K562 (cell line): Measurements from ENCODE around the gene ABHD16B. TPM values are rescaled to one million over a fixed set of nuclear protein-coding genes. Genes with fewer than 3 reads are reported as not detected.

ENCODE experiments used
- ARID1B ChIP-seq: fragments of 450-650 bp; IDR thresholded peaks from 2 replicates; pipeline ENCODE4 v1.6.1; 2016; ENCODE audit warnings: antibody characterized with exemption, mild to moderate bottlenecking, inconsistent platforms
- BCL6 ChIP-seq: fragments of 250-450 bp; sonication (Bioruptor Pico); IDR thresholded peaks from 2 replicates; pipeline ENCODE4 v1.4.0; 2020
- BDP1 ChIP-seq: IDR thresholded peaks from 3 replicates; pipeline ENCODE4 v1.6.1; 2011; ENCODE audit not compliant: insufficient read length, insufficient read depth
- BRF2 ChIP-seq: IDR thresholded peaks from 3 replicates; pipeline ENCODE4 v1.6.1; 2011; ENCODE audit warnings: borderline replicate concordance, mild to moderate bottlenecking; ENCODE audit not compliant: insufficient read length, insufficient read depth
- CEBPG ChIP-seq, 3 experiments: fragments of 200-800 bp in 1 of 3; sonication (Bioruptor generic) in 1 of 3; sonication (generic) in 1 of 3; formaldehyde crosslinking in 1 of 3; IDR thresholded peaks in 2 of 3; conservative IDR thresholded peaks in 1 of 3; 2 replicates each; pipeline versions ENCODE4 v1.6.1 to v1.8.0; 2016 to 2022; ENCODE audit warnings: missing compliant biosample characterization in 2 of 3, missing genetic modification characterization in 2 of 3, mild to moderate bottlenecking in 1 of 3, missing genetic modification reagents in 1 of 3
- ELK1 ChIP-seq: sonication (generic); formaldehyde crosslinking; IDR thresholded peaks from 2 replicates; pipeline ENCODE4 v1.8.1; 2022; ENCODE audit warnings: missing genetic modification reagents
- HDAC1 ChIP-seq, 2 experiments: fragments of 450-650 bp; IDR thresholded peaks; 2 replicates each; pipeline ENCODE4 v1.6.1; 2016 to 2017; ENCODE audit warnings: inconsistent platforms in 1 of 2, mild to moderate bottlenecking in 1 of 2, moderate library complexity in 1 of 2
- HDAC3 ChIP-seq: fragments of 450-650 bp; IDR thresholded peaks from 2 replicates; pipeline ENCODE4 v1.6.1; 2018; ENCODE audit warnings: borderline replicate concordance, mild to moderate bottlenecking, moderate library complexity; ENCODE audit not compliant: partially characterized antibody
- NFATC3 ChIP-seq: fragments of 450-650 bp; IDR thresholded peaks from 2 replicates; pipeline ENCODE4 v1.6.1; 2017; ENCODE audit warnings: mild to moderate bottlenecking
- PHF21A ChIP-seq: fragments of 450-650 bp; IDR thresholded peaks from 2 replicates; pipeline ENCODE4 v1.6.1; 2017; ENCODE audit warnings: low read depth, borderline replicate concordance
- POLR2H ChIP-seq: IDR thresholded peaks from 2 replicates; pipeline ENCODE4 v1.6.1; 2016; ENCODE audit warnings: missing genetic modification characterization, low read depth, mild to moderate bottlenecking, control low read depth, missing compliant biosample characterization, moderate library complexity
- PPARD ChIP-seq: fragments of 250-450 bp; sonication (Bioruptor Pico); IDR thresholded peaks from 2 replicates; pipeline ENCODE4 v1.8.0; 2022; ENCODE audit warnings: inconsistent platforms, mild to moderate bottlenecking, moderate library complexity
- PRDM10 ChIP-seq: fragments of 450-650 bp; IDR thresholded peaks from 2 replicates; pipeline ENCODE4 v1.6.1; 2018; ENCODE audit not compliant: partially characterized antibody
- PREB ChIP-seq: sonication (generic); formaldehyde crosslinking; IDR thresholded peaks from 2 replicates; pipeline ENCODE4 v1.8.1; 2023; ENCODE audit warnings: mild to moderate bottlenecking, missing genetic modification reagents
- RAD21 ChIP-seq, 2 experiments: fragments of 250-450 bp in 1 of 2; fragments of 450-650 bp in 1 of 2; sonication (Bioruptor Pico) in 1 of 2; formaldehyde crosslinking in 1 of 2; IDR thresholded peaks in 1 of 2; conservative IDR thresholded peaks in 1 of 2; 2 replicates each; pipeline versions ENCODE4 v1.4.0 to v1.8.0; 2020 to 2022; ENCODE audit warnings: mild to moderate bottlenecking in 2 of 2, moderate library complexity in 1 of 2
- SMARCB1 ChIP-seq: IDR thresholded peaks from 2 replicates; pipeline ENCODE4 v1.6.1; 2011; ENCODE audit warnings: improper control_type of control experiment, low read depth; ENCODE audit not compliant: insufficient read length
- SP2 ChIP-seq: IDR thresholded peaks from 2 replicates; pipeline ENCODE4 v1.6.1; 2011; ENCODE audit warnings: mild to moderate bottlenecking, low read depth, low read length, moderate library complexity; ENCODE audit not compliant: poor library complexity, severe bottlenecking; ENCODE audit errors: extremely low read depth
- TARDBP ChIP-seq: fragments of 450-650 bp; IDR thresholded peaks from 2 replicates; pipeline ENCODE4 v1.6.1; 2016
- ZFP36 ChIP-seq: fragments of 150-350 bp; IDR thresholded peaks from 2 replicates; pipeline ENCODE4 v1.6.1; 2018; ENCODE audit warnings: low read length, low read depth; ENCODE audit not compliant: partially characterized antibody
- ZKSCAN3 ChIP-seq: fragments of 250-450 bp; sonication (Bioruptor Pico); IDR thresholded peaks from 2 replicates; pipeline ENCODE4 v1.4.0; 2020
- ZNF124 ChIP-seq: sonication (generic); formaldehyde crosslinking; IDR thresholded peaks from 2 replicates; pipeline ENCODE4 v1.8.1; 2022; ENCODE audit warnings: missing genetic modification reagents
- polyA plus RNA-seq, 8 experiments: library from polyadenylated mRNA; depleted of rRNA in 4 of 8; stranded (reverse) in 5 of 8; unstranded in 3 of 8; fragments of >200 nt; fragmentation: Nextera tagmentation in 2 of 8; fragmentation: Illumina TruSeq in 1 of 8; extraction: Ambion mirVana in 2 of 8; extraction: Trizol in 1 of 8; gene quantifications; 2 replicates each; pipeline versions ENCODE4 v1.2.1 to v1.2.3, GENCODE V29; 2011 to 2014; ENCODE audit warnings: inconsistent platforms in 1 of 8, missing spikeins in 1 of 8
- total RNA-seq, 7 experiments: library from RNA; depleted of rRNA in 6 of 7; stranded (reverse); fragments of >200 nt in 6 of 7; fragmentation: Illumina TruSeq in 2 of 7; extraction: Trizol in 2 of 7; gene quantifications; 2 replicates each; pipeline versions ENCODE4 v1.2.1 to v1.2.3, GENCODE V29; 2011 to 2021; ENCODE audit warnings: low replicate concordance in 1 of 7

ABHD16B gene
- total and polyA plus RNA-seq, 9 of the 15 experiments (the other 6 are each of a cell fraction or from before 2014, with no cell fraction given): not detected

- TF ChIP-seq PRDM10 (peak; percentile 72), PHF21A (no peak), ELK1 (CRISPR knock-in tag) (no peak), NFATC3 (no peak), TARDBP (no peak), BDP1 (no peak), ZKSCAN3 (CRISPR knock-in tag) (no peak), PREB (CRISPR knock-in tag) (no peak), ZFP36 (no peak), CEBPG (CRISPR knock-in tag; IDR thresholded peaks at IDR 0.05) (peak; percentile 95), CEBPG (tag; conservative IDR thresholded peaks at IDR 0.05 in 1 of 2, IDR thresholded peaks at IDR 0.05 in 1 of 2) (peak; percentile 83), BCL6 (CRISPR knock-in tag) (no peak), SP2 (peak; percentile 64), HDAC1 (IDR thresholded peaks at IDR 0.05) (peak in 1 of 2 experiments; percentile 54; a peak in 2 of 4 replicates), HDAC3 (no peak), POLR2H (tag) (peak; percentile 93), BRF2 (no peak), SMARCB1 (no peak), ZNF124 (CRISPR knock-in tag) (no peak), RAD21 (CRISPR knock-in tag; conservative IDR thresholded peaks at IDR 0.05 in 1 of 2, IDR thresholded peaks at IDR 0.05 in 1 of 2) (no peak), PPARD (CRISPR knock-in tag) (no peak), ARID1B (no peak)
Observed at GRCh38 chr20:63864978-63865640, 3.8 kb downstream of the ABHD16B start, which contains the start of gene TPD52L2 (continued).
